ENCODE data around the gene SNX9.

DNA sequence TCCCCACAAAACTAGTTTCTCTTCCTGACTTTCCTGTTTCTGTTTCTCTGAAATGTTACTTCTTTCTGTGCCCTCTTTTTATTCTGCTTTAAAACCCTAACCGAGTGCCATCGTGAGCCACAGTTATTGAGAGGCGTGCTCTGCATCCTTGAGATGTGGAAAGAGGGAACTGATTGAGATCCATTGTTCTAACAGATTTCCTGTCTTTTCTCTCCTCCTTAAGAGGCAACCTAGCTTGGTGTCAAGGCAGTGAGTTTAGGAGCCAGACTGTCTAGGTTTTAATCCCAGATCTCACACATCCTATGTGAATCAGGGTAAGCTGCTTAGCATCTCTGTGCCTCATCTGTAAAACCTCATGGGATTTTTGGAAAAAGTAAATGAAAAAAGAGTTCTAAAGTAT is 57.5 kb downstream of the SNX9 start:
- no peak for TF ChIP-seq POLR2A (IDR thresholded peaks at IDR 0.05; ENCODE audit: low read length)
- no peak for TF ChIP-seq GATA1 (IDR thresholded peaks at IDR 0.05; ENCODE audit: low read depth, low read length)
